HG03520 (cell line): ENCODE results near the gene CLPTM1.
A peak's percentile ranks its signal among the peaks of the same experiment; 100 is the strongest.
"Not testable (repeated sequence)": the region's sequence is repeated elsewhere in the genome, so short reads cannot be mapped to it uniquely, and the experiment has no call there.

Source experiments
- ATAC-seq: cut with Tn5 transposase; IDR thresholded peaks from one replicate; pipeline ENCODE4 v1.9.1; 2021; ENCODE audit warnings: mild to moderate bottlenecking, moderate library complexity; ENCODE audit not compliant: unreplicated experiment

The CLPTM1 gene

GRCh38 chr19:44973982-44974735 is 19.0 kb downstream of the CLPTM1 start:
- no peak for ATAC-seq

GRCh38 chr19:44974857-44975256 is 19.7 kb downstream of the CLPTM1 start:
- ATAC-seq = no peak

- no peak for ATAC-seq
Measured at GRCh38 chr19:44975444-44975843, 20.3 kb downstream of the CLPTM1 start.

- ATAC-seq = no peak
Measured at GRCh38 chr19:44984005-44984404, 28.8 kb downstream of the CLPTM1 start.

- no peak for ATAC-seq
Measured at GRCh38 chr19:44985445-44985844, 30.3 kb downstream of the CLPTM1 start.

GRCh38 chr19:44986389-44986788 is 31.2 kb downstream of the CLPTM1 start:
- ATAC-seq = no peak

- no peak for ATAC-seq
Measured at GRCh38 chr19:44987148-44987675, 32.0 kb downstream of the CLPTM1 start.

GRCh38 chr19:44988273-44988672 is 33.1 kb downstream of the CLPTM1 start:
- no peak for ATAC-seq

- ATAC-seq = no peak
Measured at GRCh38 chr19:44988896-44989556, 33.8 kb downstream of the CLPTM1 start.

GRCh38 chr19:44990459-44990858 is 35.3 kb downstream of the CLPTM1 start:
- ATAC-seq = no peak

- no peak for ATAC-seq
Measured at GRCh38 chr19:44990966-44991365, 35.8 kb downstream of the CLPTM1 start.

GRCh38 chr19:44992336-44993163 is 37.4 kb downstream of the CLPTM1 start:
- ATAC-seq = no peak

GRCh38 chr19:44993526-44993925 is 38.3 kb downstream of the CLPTM1 start:
- no peak for ATAC-seq

- ATAC-seq = no peak
Measured at GRCh38 chr19:44993926-44994537, 38.9 kb downstream of the CLPTM1 start.

- ATAC-seq = no peak
Measured at GRCh38 chr19:44998025-44998424, 42.8 kb downstream of the CLPTM1 start.

- not testable (repeated sequence) for ATAC-seq
Measured at GRCh38 chr19:44999131-44999925, 44.1 kb downstream of the CLPTM1 start.

GRCh38 chr19:45000665-45001064 is 45.5 kb downstream of the CLPTM1 start:
- not testable (repeated sequence) for ATAC-seq

GRCh38 chr19:45001087-45001739 is 46.0 kb downstream of the CLPTM1 start, which contains the start of gene RELB:
Gene RELB, plus strand, starts transcription at chr19:45001464. Its CDS starts 116 bp downstream, at chr19:45001580.
- peak; percentile 31 for ATAC-seq

- no peak for ATAC-seq
Measured at GRCh38 chr19:45003485-45003884, 48.3 kb downstream of the CLPTM1 start.
